Loucy (cell line): ENCODE measurements around the gene ALDH4A1.

Source experiments
- CTCF ChIP-seq: fragments of 200-600 bp; sonication (generic); conservative IDR thresholded peaks from 2 replicates; pipeline ENCODE4 v1.5.1; 2014; ENCODE audit warnings: mild to moderate bottlenecking, antibody characterized with exemption, low read length
- EZH2phosphoT487 ChIP-seq: fragments of 200-600 bp; IDR thresholded peaks from 2 replicates; pipeline ENCODE4 v1.6.1; 2018; ENCODE audit warnings: antibody characterized with exemption, mild to moderate bottlenecking, moderate library complexity, borderline replicate concordance

DNA sequence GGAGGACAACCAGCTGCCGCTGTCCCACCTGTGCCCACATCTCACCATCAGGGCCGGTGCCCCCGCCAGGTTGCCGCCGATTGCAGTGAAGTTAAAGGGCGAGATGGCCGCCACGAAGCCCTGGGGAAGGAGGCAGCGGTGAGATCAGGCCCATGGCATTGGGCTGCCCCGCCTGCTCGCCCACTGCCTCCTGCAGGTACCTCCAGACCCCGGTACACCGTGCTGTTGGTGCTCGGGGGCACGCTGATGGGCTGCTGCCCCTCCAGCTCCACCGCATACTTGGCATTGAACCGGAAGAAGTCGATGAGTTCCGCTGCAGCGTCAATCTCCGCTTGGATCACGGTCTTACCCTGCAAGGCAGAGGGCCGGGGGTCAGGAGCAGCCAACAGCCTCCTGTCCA is 19.3 kb downstream of the ALDH4A1 start:
- no peak for TF ChIP-seq CTCF
- no peak for TF ChIP-seq EZH2phosphoT487
